Measurements from ENCODE around the gene TMEM92. TPM values are rescaled to one million over a fixed set of nuclear protein-coding genes. Genes with fewer than 3 reads are reported as not detected.
A peak's percentile ranks its signal among the peaks of the same experiment; 100 is the strongest.
"Not testable (repeated sequence)": the region's sequence is repeated elsewhere in the genome, so short reads cannot be mapped to it uniquely, and the experiment has no call there.

Gene TMEM92
- total RNA-seq, 4 donors from 2014 or later, result 1.3 TPM; not detected in 3

- no peaks in the 10 kb centered on the region for H3K9me3 ChIP-seq
- no peak for DNase-seq (ENCODE audit: low spot score in 2 of 2)
- H3K27me3 ChIP-seq, result peaks cover 21% of the 10 kb centered on the region
- no peak overlapping the region for H3K4me3 ChIP-seq
- no peak for TF ChIP-seq POLR2A (IDR thresholded peaks at IDR 0.05)
- no peak for TF ChIP-seq CTCF (IDR thresholded peaks at IDR 0.05)
- no peak for TF ChIP-seq POLR2AphosphoS5 (IDR thresholded peaks at IDR 0.05)
- no peak for TF ChIP-seq EP300 (IDR thresholded peaks at IDR 0.05)
- no peaks in the 10 kb centered on the region for H3K36me3 ChIP-seq
- WGBS, result 41% methylated on average over 1 of the region's 1 CpG
- H3K27ac ChIP-seq, result no peak overlapping the region
- H3K4me1 ChIP-seq, result no peaks in the 10 kb centered on the region
These were observed 36.8 kb downstream of the TMEM92 start for GRCh38 chr17:50311112-50311460.

- H3K27ac ChIP-seq, result no peak overlapping the region
- DNase-seq (ENCODE audit: low spot score in 2 of 2), result no peak
- TF ChIP-seq POLR2AphosphoS5 (IDR thresholded peaks at IDR 0.05) (no peak), EP300 (IDR thresholded peaks at IDR 0.05) (no peak), CTCF (IDR thresholded peaks at IDR 0.05) (no peak), POLR2A (IDR thresholded peaks at IDR 0.05) (no peak)
- no peak overlapping the region for H3K4me3 ChIP-seq
- H3K27me3 ChIP-seq, result peaks cover 21% of the 10 kb centered on the region
- WGBS, result 79% methylated on average over 4 of the region's 4 CpGs
- no peaks in the 10 kb centered on the region for H3K36me3 ChIP-seq
- no peaks in the 10 kb centered on the region for H3K4me1 ChIP-seq
- H3K9me3 ChIP-seq, result no peaks in the 10 kb centered on the region
These were observed 37.2 kb downstream of the TMEM92 start for GRCh38 chr17:50311483-50311882.

- Histone ChIP-seq H3K27me3 (peaks cover 21% of the 10 kb centered on the region), H3K4me3 (no peak overlapping the region), H3K36me3 (no peaks in the 10 kb centered on the region), H3K27ac (no peak overlapping the region), H3K4me1 (no peaks in the 10 kb centered on the region), H3K9me3 (no peaks in the 10 kb centered on the region)
- TF ChIP-seq EP300 (IDR thresholded peaks at IDR 0.05) (no peak), POLR2AphosphoS5 (IDR thresholded peaks at IDR 0.05) (no peak), POLR2A (IDR thresholded peaks at IDR 0.05) (no peak), CTCF (IDR thresholded peaks at IDR 0.05) (no peak)
- DNase-seq (ENCODE audit: low spot score in 2 of 2), result no peak
- WGBS, result 31% methylated on average over 5 of the region's 5 CpGs
These were observed 38.0 kb downstream of the TMEM92 start for GRCh38 chr17:50312308-50312707.

GRCh38 chr17:50314456-50315011 lies 40.3 kb downstream of the TMEM92 start:
- Histone ChIP-seq H3K9me3 (no peaks in the 10 kb centered on the region), H3K27me3 (peaks cover 21% of the 10 kb centered on the region), H3K36me3 (no peaks in the 10 kb centered on the region), H3K27ac (no peak overlapping the region), H3K4me3 (no peak overlapping the region), H3K4me1 (peaks cover 21% of the 10 kb centered on the region)
- TF ChIP-seq EP300 (IDR thresholded peaks at IDR 0.05), result no peak
- TF ChIP-seq POLR2AphosphoS5 (IDR thresholded peaks at IDR 0.05), result no peak
- TF ChIP-seq CTCF (IDR thresholded peaks at IDR 0.05), result no peak
- TF ChIP-seq POLR2A (IDR thresholded peaks at IDR 0.05), result no peak
- WGBS, result 44% methylated on average over 6 of the region's 6 CpGs
- no peak for DNase-seq (ENCODE audit: low spot score in 2 of 2)

- Histone ChIP-seq H3K36me3 (no peaks in the 10 kb centered on the region), H3K27ac (peak overlapping the region; percentile 57), H3K4me1 (peaks cover 21% of the 10 kb centered on the region), H3K4me3 (no peak overlapping the region), H3K27me3 (peaks cover 16% of the 10 kb centered on the region), H3K9me3 (no peaks in the 10 kb centered on the region)
- DNase-seq (ENCODE audit: low spot score in 2 of 2), result no peak
- 42% methylated on average over 3 of the region's 3 CpGs for WGBS
- TF ChIP-seq POLR2AphosphoS5 (IDR thresholded peaks at IDR 0.05) (no peak), CTCF (IDR thresholded peaks at IDR 0.05) (no peak), EP300 (IDR thresholded peaks at IDR 0.05) (no peak), POLR2A (IDR thresholded peaks at IDR 0.05) (no peak)
These were observed 41.8 kb downstream of the TMEM92 start for GRCh38 chr17:50316016-50316587.

- Histone ChIP-seq H3K27me3 (peaks cover 15% of the 10 kb centered on the region), H3K4me1 (peaks cover 21% of the 10 kb centered on the region)
- H3K27ac ChIP-seq; H3K4me3 ChIP-seq; H3K9me3 ChIP-seq; H3K36me3 ChIP-seq; DNase-seq (ENCODE audit: low spot score in 2 of 2): not testable (repeated sequence)
- 72% methylated on average over 2 of the region's 2 CpGs for WGBS
These were observed 42.4 kb downstream of the TMEM92 start for GRCh38 chr17:50316660-50317059.
